ENCODE measurements around the gene PRKAR2A.
"Not testable (repeated sequence)": the region's sequence is repeated elsewhere in the genome, so short reads cannot be mapped to it uniquely, and the experiment has no call there.

Gene PRKAR2A

DNA sequence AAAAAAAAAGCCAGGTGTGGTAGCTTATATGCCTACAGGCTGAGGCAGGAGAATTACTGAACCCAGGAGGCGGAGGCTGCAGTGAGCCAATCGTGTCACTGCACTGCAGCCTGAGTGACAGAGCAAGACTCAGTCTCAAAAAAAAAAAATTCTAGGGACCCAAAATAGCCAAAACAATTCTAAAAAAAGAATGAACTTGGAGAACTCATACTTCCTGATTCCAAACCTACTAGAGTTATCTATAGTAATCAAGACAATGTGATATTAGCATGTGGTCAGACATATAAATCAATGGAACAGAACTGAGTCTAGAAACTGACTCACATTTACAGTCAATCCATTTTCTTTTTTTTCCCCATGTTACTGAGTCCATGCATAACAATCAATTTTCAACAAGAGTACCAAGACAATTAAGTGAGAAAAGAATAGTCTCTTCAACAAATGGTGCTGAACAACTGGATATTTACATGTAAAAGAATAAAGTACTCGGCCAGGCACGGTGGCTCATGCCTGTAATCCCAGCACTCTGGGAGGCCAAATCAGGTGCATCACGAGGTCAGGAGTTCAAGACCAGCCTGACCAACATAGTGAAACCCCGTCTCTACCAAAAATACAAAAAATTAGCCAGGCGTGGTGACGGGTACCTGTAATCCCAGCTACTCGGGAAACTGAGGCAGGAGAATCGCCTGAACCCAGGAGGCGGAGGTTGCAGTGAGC, 11.9 kb downstream of the PRKAR2A start:
- DNase-seq, result no peak

DNA sequence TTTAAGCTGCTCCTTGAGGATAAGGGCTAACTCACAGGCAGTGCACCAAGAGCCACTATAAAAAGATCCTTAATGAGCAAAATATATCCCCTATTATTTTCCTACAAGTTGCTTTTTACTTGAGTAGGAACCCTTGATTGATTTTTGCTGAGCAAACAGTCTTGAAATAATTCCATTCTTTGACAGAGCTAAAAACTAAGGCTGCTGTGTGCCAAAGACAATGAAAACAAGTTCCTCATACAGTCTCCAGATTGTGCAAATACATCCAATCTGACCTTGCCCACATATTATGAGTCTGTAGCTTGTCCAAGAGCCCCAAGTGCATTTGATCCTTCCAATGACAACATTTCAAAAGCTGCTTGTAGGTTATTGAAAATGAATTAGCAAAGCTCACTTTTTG, 15.0 kb downstream of the PRKAR2A start:
- no peak for DNase-seq

DNA sequence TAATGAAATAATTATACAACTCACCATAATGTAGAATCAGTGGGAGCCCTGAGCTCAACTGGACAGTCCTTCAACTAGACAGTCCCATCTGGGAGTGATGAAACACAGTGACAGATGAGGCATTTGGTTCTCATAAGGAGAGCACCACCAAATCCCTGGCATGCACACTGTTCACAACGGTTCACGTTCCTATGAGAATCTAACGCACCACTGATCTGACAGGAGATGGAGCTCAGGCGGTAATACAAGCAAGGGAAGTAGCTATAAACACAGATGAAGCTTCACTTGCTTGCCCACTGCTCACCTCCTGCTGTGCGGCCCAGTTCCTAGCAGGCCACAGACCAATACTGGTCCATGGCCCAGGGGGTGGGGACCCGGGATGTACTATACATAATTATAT, 17.0 kb downstream of the PRKAR2A start:
- DNase-seq, result no peak

DNA sequence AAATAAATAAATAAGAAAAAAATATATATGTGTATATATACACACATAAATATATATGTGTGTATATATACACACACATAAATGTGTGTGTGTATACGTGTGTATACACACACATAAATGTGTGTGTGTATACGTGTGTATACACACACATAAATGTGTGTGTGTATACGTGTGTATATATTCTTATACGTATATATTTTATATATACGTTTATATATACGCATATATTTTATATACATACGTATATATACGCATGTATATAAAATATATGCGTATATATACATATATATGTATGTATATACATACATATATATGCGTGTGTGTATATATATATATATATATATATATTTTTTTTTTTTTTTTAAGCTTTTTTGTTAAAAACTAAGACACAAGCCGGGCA, 18.1 kb downstream of the PRKAR2A start:
- not testable (repeated sequence) for DNase-seq

DNA sequence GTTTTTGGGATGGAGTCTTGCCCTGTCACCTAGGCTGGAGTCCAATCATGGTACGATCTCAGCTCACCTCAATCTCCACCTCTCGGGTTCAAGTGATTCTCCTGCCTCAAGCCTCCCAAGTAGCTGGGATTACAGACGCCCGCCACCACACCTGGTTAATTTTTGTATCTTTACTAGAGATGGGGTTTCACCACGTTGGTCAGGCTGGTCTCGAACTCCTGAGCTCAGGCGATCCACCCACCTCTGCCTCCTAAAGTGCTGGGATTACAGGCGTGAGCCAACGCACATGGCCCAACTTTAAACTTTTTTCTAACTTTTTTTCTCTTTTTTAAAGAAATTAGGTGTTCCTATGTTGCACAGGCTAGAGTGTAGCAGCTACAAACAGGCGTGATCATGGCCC, 19.8 kb downstream of the PRKAR2A start:
- not testable (repeated sequence) for DNase-seq

DNA sequence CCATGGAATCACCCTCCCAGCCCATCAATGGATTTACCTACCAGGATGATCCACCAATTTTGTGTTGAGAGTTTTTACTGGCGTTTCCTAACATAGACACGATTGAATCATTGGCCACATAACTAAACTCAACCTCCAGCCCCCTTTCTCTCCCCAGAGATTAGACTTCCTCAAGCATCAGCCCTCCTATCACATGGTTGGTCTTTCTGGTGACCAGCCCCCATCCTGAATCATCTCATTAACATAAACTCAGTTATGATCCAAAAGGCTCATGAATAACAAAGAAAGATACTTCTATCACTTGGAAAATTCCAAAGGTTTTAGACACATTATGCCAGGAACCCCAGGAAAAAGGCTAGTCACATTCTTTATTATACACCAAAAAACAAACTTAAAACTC, 21.2 kb downstream of the PRKAR2A start:
- no peak for DNase-seq

- no peak for DNase-seq
Measured at GRCh38 chr3:48820612-48821324, 26.9 kb downstream of the PRKAR2A start.

- no peak for DNase-seq
Measured at GRCh38 chr3:48819234-48820221, 28.1 kb downstream of the PRKAR2A start.

DNA sequence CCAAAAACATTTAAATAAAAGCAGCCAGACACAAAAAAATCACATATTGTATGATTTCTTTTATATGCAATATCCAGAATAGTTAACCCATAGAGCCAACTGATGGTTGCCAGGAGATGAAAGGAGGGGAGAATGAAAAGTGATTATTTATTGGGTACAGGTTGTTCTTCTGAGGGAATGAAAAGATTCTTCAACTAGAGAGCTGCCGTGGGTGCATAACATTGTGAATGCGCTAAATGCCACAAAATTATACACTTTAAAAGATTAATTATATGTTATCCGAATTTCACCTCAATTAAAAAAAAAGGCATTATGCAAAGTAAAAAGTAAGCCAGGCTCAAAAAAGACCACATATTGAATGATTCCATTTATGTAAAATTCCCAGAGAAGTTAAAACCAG, 36.1 kb downstream of the PRKAR2A start:
- no peak for DNase-seq

DNA sequence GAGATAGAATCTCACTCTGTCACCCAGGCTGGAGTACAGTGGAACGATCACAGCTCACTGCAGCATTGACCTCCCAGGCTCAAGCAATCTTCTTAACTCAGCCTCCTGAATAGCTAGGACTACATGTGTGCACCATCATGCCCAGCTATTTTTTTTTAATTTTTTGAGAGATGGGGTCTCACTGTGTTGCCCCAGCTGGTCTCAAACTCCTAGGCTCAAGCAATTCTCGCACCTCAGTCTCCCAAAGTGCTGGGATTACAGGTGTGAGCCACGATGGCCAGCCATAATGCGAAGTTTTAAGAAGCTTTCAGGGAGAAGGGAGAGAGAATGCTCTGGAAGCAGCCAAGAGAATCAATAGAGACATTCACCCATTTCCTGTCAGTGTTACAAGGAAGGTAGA, 42.7 kb downstream of the PRKAR2A start:
- DNase-seq, result no peak

DNA sequence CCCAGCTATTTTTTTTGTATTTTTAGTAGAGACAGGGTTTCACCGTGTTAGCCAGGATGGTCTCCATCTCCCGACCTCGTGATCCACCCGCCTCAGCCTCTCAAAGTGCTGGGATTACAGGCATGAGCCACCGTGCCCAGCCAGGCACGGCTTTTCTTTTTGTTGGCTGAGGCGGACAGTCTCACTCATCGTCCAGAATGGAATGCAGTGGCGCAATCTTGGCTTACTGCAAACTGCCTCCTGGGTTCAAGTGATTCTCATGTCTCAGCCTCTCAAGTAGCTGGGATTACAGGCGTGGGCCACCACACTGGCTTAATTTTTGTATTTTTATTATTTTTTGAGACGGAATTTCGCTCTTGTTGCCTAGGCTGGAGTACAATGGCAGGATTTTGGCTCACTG, 46.8 kb downstream of the PRKAR2A start:
- not testable (repeated sequence) for DNase-seq

DNA sequence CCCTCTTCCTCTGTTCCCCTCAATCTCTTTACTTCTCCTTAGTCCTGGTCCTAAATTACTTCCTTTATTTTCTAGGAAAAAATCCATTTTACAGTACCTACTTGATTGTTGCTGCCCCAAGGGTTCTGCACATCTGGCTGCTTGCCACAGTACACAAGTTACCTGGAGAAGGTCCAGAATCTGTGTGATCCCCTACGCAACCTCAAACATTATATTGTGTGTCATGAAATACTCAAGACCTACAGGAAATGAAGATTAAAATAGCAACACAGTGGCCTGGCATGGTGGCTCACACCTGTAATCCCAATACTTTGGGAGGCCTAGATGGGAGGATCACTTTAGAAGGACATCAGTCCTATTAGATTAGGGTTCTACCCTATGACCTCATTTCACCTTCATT, 48.7 kb downstream of the PRKAR2A start:
- no peak for DNase-seq

DNA sequence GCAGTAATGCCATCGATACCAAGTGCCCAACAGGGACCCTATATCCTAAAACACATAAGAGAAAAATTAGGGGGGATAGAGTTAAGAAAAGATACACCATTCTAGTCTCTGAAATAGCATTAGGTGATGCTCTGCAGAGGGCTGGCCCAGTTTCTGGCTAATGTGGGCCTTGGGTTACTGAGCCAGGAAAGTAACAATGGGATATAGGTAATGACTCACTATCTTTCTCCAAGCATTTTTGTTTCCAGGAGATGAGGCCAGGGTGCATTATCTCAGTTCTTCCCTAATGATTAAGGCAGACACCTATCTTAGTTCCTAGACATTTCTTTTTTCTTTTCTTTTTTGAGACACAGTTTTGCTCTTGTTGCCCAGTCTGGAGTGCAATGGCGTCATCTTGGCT, 50.0 kb downstream of the PRKAR2A start:
- no peak for DNase-seq

- DNase-seq, result no peak
Measured at GRCh38 chr3:48795997-48796732, 51.5 kb downstream of the PRKAR2A start.

DNA sequence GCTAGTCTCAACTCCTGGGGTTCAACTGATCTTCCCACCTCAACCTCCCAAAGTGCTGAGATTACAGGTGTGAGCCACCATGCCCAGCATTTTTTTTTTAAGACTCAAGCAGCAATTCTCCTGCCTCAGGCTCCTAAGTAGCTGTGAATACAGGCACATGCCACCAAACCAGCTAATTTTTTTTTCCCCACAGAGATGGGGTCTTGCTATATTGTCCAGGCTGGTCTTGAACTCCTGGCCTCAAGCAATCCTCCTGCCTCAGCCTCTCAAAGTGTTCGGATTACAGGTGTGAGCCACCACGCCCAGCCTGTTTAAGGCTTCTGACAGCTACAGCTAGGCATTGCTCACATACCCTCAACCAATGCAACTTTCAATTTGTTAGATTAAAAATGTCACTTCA, 54.2 kb downstream of the PRKAR2A start:
- not testable (repeated sequence) for DNase-seq

DNA sequence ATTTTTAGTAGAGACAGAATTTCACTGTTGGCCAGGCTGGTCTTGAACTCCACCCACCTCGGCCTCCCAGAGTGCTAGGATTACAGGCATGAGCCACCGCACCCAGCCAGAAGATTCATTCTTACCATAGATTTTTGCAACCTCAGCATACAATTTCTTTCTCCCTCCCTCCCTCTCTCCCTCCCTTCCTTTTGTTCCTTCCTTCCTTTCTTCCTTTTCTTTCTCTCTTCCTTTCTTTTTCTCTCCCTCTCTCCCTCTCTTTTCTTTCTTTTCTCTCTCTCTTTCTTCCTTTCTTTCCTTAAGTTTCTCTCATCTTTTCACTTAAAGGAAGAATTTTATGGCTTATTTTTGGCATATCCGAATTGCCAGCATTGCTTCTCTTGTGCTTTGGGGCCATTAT, 58.0 kb downstream of the PRKAR2A start:
- DNase-seq, result no peak

DNA sequence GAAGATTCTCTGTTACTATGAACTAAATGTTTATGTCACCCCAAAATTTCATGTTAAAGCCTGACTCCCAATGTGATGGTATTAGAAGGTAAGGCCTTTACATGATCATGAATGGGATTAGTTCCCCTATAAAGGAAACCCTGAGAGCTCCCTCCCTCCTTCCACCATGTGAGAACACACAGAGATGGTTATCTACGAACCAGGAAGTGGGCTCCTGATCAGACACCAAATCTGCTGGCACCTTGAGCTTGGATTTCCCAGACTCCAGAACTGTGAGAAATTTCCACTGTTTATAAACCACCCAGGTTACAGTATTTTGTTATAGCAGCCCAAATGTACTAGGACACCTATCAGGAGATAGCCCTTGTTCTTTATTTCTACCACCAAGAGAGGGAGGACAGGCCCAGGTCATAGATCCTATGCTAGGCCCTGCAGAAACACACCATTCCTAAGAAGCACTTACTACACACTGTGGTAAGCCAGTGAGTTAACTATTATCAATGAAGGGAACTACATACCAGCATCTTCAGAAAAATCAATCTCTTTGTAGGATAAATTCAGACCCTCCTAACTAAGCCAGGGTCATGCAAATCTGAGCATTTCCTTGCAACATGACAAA, 59.0 kb downstream of the PRKAR2A start:
- DNase-seq, result no peak

DNA sequence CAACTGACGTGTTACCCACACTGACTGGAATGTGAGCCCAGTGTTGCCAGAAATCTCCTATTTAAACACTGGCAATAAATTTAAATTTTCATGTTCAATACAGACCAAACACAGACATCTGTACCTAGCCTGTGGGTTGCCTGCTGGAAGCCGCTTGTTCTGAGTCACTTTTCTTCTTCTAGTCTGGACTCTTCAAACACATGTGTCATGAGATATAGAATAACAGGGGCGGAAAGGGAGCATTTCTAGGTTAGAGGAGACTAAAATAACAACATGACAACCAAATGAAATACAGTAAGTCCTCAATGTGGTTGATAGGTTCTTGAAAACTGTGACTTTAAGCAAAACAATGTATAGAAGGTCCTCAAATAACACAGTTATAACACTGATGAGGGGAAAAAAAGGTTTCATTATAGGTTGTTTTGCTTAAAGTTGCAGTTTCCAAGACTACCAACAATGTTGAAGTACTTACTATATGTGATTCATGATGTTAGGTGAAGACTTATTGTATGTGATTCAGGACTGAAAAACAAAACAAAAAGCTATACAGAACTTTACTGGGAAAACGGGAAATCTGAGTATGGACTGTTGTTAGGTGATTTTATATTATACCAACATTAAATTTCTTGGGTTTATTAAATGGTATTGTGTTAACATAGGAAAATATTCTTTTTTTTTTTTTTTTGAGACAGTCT, 63.1 kb downstream of the PRKAR2A start:
- no peak for DNase-seq

DNA sequence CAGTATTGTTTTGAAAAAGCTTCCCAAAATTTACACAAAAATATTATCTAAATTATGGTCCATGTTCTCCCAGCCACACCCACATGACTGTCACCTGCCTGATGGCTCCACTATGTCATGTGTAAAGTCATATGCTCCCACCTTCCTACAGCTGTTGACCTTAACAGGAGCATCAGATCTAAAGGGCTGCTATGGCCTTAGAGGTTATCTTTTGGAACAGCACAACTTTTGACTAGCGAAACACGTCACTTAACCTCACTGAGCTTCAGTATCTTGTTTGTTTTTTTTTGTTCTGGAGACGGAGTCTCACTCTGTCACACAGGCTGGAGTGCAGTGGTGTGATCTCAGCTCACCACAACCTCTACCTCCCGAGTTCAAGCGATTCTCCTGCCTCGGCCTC, 64.4 kb downstream of the PRKAR2A start:
- DNase-seq, result no peak

DNA sequence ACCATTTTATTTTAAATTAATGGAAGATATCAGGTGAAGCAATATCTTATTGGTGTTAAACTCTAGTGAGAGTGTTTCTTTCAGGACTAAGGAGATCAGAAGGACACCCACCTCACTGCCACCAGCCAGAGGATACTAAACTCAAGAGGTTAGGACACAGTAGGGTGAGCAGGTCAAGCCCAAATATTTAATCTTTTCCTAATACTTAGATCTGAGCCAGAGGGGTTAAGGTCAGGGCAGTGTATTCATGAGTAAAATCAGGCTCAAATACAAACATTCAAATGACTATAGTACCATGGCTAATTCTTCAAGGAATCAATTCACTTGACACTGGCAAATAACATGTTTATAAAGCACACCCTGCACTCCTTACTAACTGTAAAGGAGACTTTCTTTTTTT, 65.6 kb downstream of the PRKAR2A start:
- DNase-seq, result no peak

- DNase-seq, result not testable (repeated sequence)
Measured at GRCh38 chr3:48778565-48778964, 69.1 kb downstream of the PRKAR2A start.

DNA sequence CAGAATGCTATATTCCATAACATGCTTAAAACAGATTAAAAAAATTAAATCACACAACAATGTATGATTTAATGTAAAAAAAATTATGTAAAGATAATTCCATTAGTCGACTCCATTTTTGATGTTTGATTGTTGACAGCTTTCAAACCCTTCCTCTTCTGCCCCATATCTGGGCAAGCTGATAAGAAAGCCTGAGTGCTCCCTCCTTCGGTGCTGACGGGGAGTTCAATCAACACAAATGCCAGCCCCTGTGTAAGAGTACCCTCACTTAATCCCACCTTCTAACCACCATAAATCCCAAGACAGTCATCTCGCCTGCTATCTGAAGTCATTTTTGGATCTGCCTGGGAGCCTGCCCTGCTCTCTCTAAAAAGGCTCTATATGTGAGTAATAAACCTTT, 70.8 kb downstream of the PRKAR2A start:
- no peak for DNase-seq
